Caki2 (cell line): ENCODE results near the gene PACRGL. TPM values are rescaled to one million over a fixed set of nuclear protein-coding genes. Genes with fewer than 3 reads are reported as not detected.
"Not testable (repeated sequence)": the region's sequence is repeated elsewhere in the genome, so short reads cannot be mapped to it uniquely, and the experiment has no call there.

Experiments used
- DNase-seq: peaks from one replicate; pipeline ENCODE4 v3.0.0-alpha.2; 2015; ENCODE audit warnings: low read depth
- in situ Hi-C: cut with HindIII; loops from 2 replicates; pipeline ENCODE4 v1.10.0; 2016; ENCODE audit warnings: low sequenced_read_pairs, low pct_unique_long_range_greater_than_20kb, mixed read lengths
- total RNA-seq: library from RNA; depleted of rRNA; stranded (reverse); fragments of >200 nt; shearing (Covaris generic); gene quantifications from 2 replicates; pipeline ENCODE4 v1.2.3, GENCODE V29; 2014; ENCODE audit warnings: low replicate concordance

The PACRGL gene
- total RNA-seq, 1 experiment from 2014 or later, result 21.7 TPM

GRCh38 chr4:20698382-20698781, 1.9 kb upstream of the PACRGL start:
- in situ Hi-C loops, result no loop called here
- DNase-seq, result no peak

- no peak for DNase-seq
- in situ Hi-C loops, result no loop called here
These were observed 1.4 kb upstream of the PACRGL start for GRCh38 chr4:20698820-20699219.

GRCh38 chr4:20711335-20711734, 11.1 kb downstream of the PACRGL start:
- in situ Hi-C loops, result no loop called here
- DNase-seq, result no peak

GRCh38 chr4:20723019-20723418, 22.8 kb downstream of the PACRGL start:
- in situ Hi-C loops, result no loop called here

GRCh38 chr4:20723463-20723862, 23.2 kb downstream of the PACRGL start:
- no peak for DNase-seq
- in situ Hi-C loops, result no loop called here

More at GRCh38 chr4:20723019-20723418, 22.8 kb downstream of the PACRGL start:
- DNase-seq, result no peak

GRCh38 chr4:20724915-20725314, 24.7 kb downstream of the PACRGL start:
- in situ Hi-C loops, result no loop called here
- no peak for DNase-seq

GRCh38 chr4:20735931-20736330, 35.7 kb downstream of the PACRGL start:
- no peak for DNase-seq
- in situ Hi-C loops, result no loop called here

- DNase-seq, in situ Hi-C loops: not testable (repeated sequence)
These were observed 45.7 kb downstream of the PACRGL start for GRCh38 chr4:20746000-20746399.

- in situ Hi-C loops, result no loop called here
- DNase-seq, result no peak
These were observed 52.4 kb downstream of the PACRGL start for GRCh38 chr4:20752641-20753040.

GRCh38 chr4:20754036-20754435, 53.8 kb downstream of the PACRGL start:
- in situ Hi-C loops, result no loop called here
- no peak for DNase-seq

- DNase-seq, result no peak
- in situ Hi-C loops, result no loop called here
These were observed 59.8 kb downstream of the PACRGL start for GRCh38 chr4:20760053-20760452.

- no peak for DNase-seq
- in situ Hi-C loops, result no loop called here
These were observed 61.1 kb downstream of the PACRGL start for GRCh38 chr4:20761382-20761781.

- in situ Hi-C loops, result no loop called here
- no peak for DNase-seq
These were observed 61.6 kb downstream of the PACRGL start for GRCh38 chr4:20761826-20762225.

GRCh38 chr4:20764366-20764992, 64.2 kb downstream of the PACRGL start:
- in situ Hi-C loops, result no loop called here
- no peak for DNase-seq

- in situ Hi-C loops, result no loop called here
These were observed 73.1 kb downstream of the PACRGL start for GRCh38 chr4:20773144-20773997.

GRCh38 chr4:20778896-20779295, 78.6 kb downstream of the PACRGL start:
- DNase-seq, result no peak
- in situ Hi-C loops, result no loop called here

More at GRCh38 chr4:20773144-20773997, 73.1 kb downstream of the PACRGL start:
- no peak for DNase-seq

- DNase-seq, in situ Hi-C loops: not testable (repeated sequence)
These were observed 82.9 kb downstream of the PACRGL start for GRCh38 chr4:20783134-20783533.

- in situ Hi-C loops, result no loop called here
- DNase-seq, result no peak
These were observed 87.8 kb downstream of the PACRGL start for GRCh38 chr4:20787940-20788665.
